GM18505 (cell line): ENCODE measurements around the gene ARRDC5.
"Not testable (repeated sequence)": the region's sequence is repeated elsewhere in the genome, so short reads cannot be mapped to it uniquely, and the experiment has no call there.

Experiments used
- ATAC-seq: cut with Tn5 transposase; IDR thresholded peaks from one replicate; pipeline ENCODE4 v1.9.1; 2021; ENCODE audit not compliant: unreplicated experiment
- POLR2A ChIP-seq: IDR thresholded peaks from 4 replicates; pipeline ENCODE4 v1.6.1; 2011; ENCODE audit warnings: borderline replicate concordance; ENCODE audit not compliant: insufficient read depth, insufficient read length; ENCODE audit errors: extremely low read depth

Gene ARRDC5

DNA sequence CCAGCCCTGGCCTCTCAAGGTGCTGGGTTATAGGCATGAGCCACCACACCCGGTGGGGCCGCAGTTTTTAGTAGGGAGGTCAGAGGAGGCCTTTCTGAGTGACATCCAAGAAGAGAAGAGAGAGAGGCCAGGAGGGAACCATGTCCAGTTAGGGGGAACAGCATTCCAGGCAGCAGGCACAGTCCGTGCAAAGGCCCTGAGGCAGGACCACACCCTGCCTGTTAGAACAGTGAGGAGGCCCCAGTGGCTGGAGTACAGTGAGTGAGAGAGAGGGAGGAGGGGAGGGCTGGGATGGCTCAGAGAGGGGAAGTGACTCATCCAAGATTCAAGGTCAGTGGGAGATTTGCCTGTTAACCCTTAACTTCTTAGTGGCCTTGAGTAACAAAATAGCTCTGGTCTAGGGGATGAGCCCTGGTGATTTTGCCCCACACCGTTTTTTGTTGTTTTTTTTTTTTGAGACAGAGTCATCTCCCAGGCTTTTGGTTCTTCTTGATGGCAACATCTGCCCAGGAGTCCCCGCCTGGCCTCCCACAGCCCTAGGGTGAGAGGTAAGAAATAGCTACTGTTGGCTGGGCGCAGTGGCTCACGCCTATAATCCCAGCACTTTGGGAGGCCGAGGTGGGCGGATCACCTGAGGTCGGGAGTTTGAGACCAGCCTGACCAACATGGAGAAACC is 32.5 kb downstream of the ARRDC5 start:
- ATAC-seq: no peak
- TF ChIP-seq POLR2A: no peak

DNA sequence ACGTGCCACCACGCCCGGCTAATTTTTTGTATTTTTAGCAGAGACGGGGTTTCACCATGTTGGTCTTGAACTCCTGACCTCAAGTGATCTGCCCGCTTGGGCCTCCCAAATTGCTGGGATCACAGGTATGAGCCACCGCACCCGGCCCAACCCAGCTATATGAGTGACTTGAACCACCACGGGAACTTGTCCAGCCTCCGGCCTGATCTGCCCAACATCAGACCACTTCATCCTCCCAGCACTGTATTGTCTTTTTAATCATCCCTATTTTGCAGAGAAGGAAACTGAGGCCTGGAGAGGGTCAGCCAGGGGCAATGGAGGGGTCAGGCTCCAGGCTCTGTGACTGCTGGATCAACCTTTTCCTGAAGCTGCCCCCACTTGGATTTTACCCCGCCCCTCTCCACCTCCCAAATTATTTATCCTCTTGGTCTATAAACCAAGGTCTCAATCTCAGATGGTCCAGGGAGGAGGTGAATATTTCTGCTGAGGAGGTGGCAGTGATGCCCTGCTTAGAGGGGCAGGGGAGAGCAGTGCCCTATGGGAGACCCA is 34.3 kb downstream of the ARRDC5 start:
- TF ChIP-seq POLR2A: no peak

DNA sequence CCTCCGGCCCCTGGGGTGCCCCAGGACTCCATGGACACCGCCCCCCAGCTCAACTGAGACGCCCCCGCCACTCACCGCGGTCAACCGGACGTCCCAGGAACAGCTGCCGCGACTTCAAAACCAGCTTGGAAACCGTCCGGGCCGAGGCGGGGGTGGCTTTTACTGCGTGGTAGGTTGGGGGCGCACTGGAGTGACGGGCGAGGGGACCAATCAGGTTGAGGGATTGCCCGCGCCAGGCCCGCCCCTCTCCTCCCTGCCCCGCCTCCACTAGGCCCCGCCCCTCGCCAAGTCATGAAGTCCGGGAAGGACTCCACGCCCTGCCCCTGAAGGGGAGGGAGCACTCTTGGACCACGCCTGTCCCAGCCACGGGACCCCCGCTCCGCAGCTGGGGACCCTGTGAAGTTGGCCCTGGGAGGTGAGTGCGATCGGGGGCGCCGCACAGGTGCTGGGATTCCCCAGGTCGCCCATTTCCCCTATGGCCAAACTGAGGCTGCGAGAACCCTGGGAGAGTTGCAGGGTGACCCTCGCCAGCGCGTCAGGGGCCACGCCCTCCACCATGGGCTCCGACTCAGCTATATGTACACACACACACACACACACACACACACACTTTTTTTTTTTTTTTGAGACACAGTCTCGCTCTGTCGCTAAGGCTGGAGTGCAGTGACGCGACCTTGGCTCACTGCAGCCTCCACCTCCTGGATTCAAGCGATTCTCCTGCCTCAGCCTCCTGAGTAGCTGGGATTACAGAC is 35.0 kb downstream of the ARRDC5 start, which contains the start of gene PLIN3:
Gene PLIN3, minus strand, starts transcription at position 134 of the 752 bp plus-strand sequence. CDS start 6,273 bp downstream, outside the sequence.
- peak; percentile 58 for ATAC-seq
- TF ChIP-seq POLR2A: peak; percentile 59

More for the DNA sequence above, 34.3 kb downstream of the ARRDC5 start:
- ATAC-seq: no peak

DNA sequence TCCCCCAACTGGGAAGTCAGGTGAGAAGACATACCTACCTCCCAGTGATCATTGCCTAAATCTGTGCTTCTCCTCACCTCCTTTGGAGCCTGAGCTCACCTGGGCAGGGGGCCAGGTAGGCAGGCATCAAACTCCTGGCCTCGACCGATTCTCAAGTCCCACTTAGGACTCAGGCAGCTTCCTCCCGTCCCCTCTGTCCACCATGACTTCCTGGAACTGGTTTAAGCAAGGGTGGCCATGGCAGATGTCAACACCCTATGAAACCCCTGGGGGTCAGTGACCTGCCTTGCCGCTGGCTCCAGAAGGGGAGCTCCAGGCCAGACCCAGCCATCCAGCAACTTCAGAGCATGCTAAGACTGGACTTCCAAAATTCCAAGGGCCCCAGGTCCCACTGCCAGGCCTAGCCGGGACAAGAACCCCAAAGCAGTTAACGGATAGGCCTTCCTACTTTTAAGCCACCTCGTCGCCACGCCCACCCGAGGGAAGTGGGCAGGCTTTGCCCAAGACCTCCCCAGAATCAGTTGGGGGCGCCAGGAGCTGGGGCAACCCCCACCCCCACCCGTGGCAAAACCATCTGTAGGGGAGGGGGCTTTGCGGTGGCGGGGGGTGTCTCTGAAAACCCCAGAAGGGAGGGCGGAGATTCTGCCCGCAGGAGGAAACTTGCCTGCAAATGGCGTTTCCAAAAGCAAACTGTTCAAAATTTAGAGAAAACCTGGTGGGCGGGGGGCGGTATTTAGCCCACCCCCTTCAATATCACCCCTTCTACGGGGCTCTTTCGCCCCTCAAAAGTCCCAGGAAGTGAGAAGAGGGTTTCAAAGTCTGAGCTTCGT is 35.9 kb downstream of the ARRDC5 start:
- TF ChIP-seq POLR2A: no peak
- no peak for ATAC-seq

DNA sequence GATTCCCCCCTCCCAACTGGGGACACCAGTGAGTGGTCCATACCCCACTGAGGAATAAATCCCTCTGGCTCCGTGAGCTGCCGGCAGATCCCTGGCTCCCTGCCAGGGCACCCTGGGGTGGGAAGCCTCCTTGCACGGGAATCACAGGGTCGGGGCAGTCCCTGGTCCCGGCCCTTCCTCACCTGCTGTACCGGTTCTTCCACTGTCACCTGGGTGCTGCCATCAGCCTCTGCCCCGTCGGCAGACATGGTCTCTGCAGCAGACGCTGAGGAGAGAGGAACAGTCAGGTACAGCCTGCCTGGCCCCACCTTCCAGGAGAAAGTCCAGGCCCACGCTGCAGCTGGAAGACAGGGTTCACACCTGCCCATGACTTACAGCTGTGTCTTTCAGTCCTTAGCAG is 41.5 kb downstream of the ARRDC5 start:
- no peak for ATAC-seq
- TF ChIP-seq POLR2A: no peak

DNA sequence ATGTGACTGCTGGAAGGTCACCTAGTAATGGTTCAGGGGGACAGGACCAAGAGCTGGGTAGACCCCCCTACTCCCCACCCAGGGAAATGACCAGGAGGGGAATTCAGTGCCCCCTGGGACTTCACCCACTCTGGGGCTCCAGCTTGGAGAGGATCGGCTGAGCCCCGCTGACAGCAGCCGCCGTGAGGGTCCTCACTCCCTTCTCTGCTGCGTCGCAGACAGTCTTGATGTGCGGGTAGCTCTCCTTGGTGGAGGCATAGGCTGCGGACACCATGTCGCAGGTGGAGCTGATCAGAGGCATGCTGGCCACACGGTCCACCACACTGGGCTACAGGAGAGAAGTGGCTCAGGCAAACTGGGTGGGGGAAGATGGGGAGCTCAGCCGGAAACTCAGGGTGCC is 43.0 kb downstream of the ARRDC5 start:
- no peak for ATAC-seq
- TF ChIP-seq POLR2A: no peak

DNA sequence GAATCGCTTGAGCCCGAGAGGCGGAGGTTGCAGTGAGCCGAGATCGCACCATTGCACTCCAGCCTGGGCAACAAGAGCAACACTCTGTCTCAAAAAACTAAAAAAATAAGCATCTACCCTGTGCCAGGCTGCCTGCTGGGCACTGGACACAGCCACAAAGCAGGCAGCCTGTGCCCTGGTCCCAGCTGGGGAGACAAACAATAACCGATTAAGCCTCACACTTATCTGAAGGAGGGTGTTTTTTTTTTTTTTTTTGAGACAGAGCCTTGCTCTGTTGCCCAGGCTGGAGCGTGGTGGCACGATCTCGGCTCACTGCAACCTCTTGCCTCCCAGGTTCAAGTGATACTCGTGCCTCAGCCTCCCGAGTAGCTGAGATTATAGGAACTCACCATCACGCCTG is 46.2 kb downstream of the ARRDC5 start:
- ATAC-seq: not testable (repeated sequence)

DNA sequence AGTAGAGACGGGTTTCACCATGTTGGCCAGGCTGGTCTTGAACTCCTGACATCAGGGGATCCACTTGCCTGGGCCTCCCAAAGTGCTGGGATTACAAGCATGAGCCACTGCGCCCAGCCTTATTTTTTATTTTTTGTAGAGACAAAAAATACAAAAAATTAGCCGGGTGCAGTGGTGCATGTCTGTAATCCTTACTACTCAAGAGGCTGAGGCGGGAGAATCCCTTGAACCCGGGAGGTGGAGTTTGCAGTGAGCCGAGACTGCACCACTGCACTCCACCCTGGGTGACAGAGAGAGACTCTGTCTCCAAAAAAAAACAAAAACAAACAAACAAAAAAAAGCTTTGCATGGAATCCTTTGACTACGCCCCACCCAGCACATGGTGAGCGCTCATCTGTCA is 49.2 kb downstream of the ARRDC5 start:
- ATAC-seq: not testable (repeated sequence)

DNA sequence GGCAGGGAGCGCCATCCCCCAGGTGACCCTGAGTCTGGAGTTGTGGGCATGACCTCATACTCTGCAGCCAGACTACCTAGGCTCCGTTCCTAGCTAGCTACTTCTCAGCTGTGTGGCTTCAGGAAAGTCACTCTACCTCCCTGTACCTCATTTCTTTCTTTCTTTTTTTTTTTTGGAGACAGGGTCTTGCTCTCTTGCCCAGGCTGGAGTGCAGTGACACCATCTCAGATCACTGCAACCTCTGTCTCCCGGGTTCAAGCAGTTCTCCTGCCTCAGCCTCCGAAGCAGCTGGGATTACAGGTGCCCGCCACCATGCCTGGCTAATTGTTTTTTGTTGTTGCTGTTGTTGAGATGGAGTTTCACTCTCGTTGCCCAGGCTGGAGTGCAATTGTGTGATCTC is 50.2 kb downstream of the ARRDC5 start:
- TF ChIP-seq POLR2A: no peak

DNA sequence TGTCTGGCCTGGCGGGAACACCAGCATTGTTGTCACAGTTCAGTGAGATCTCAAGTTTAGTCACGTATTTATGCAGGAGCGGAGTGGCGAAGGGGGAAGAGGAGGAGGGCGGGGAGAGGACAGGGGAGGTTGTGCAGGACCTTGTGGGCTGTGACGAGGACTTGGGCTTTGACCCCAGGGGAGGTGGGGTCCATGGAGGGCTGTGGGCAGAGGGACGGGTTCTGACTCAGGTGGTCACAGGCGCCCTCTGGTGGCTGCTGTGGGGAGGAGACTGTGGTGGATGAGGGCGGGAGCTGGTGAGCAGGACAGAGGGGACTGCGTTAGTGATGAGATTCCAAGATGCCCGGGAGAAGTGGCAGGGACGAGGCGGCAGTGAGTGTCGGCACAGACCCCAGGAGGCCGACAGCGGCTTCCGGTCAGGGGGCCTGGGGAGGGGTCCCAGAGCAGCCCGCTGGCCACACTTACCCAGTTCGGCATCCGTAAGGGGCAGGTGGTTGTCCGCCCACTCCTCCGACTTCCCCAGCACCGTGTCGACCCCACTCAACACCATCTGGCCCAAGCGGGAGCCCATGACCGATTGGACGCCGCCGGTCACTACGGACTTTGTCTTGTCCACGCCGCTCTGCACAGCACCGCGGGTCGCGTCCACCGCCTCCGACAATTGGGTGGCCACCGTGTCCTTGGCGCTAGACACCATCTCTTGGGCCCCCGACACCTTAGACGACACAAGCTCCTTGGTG is 51.0 kb downstream of the ARRDC5 start:
- TF ChIP-seq POLR2A: no peak
- no peak for ATAC-seq

More for the DNA sequence above, 50.2 kb downstream of the ARRDC5 start:
- ATAC-seq: no peak

DNA sequence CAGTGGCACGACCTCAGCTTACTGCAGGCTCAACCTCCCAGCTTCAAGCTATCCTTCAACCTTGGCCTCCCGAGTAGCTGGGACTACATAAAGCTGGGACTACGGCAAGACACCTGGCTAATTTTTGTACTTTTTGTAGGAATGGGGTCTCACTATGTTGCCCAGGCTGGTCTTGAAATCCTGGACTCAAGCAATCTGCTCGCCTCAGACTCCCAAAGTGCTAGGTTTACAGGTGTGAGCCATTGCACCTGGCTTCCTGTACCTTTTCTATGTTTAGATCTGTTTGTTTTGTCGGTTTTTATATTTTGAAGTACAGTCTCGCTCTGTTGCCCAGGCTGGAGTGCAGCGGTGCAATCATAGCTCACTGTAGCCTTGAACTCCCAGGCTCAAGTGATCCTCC is 53.7 kb downstream of the ARRDC5 start:
- no peak for ATAC-seq
- TF ChIP-seq POLR2A: no peak

DNA sequence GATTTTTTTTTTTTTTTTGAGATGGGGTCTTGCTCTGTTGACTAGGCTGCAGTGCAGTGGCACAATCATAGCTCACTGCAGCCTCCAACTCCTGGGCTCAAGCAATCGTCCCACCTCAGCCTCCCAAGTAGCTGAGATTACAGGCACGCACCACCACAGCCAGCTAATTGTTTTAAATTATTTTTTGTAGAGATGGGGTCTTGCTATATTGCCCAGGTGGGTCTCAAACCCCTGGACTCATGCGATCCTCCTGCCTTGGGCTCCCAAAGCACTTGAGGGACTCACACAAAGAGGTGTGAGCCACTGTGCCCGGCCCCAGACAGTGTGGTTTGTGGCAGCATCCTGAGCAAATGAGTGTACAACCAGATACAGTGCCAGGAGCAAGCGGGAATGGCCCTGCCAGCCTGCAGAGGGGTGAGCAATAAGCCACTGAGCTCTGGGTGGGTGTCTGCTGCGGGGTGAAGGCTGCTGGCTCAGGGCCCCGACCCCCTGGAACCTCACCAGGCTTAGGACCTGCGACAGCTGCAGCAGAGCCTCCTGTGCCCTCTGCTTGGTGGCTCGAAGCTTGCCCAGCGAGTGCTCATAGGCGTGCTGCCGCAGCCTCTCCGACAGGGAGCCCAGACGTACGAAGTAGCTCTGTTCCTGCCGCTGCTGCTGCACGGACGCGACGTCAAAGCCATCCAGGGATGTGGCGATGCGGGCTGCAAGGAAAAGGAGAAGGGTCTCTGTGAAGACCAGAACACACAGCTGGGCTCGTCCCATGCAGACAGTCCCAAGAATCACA is 55.3 kb downstream of the ARRDC5 start:
- no peak for TF ChIP-seq POLR2A
- no peak for ATAC-seq

DNA sequence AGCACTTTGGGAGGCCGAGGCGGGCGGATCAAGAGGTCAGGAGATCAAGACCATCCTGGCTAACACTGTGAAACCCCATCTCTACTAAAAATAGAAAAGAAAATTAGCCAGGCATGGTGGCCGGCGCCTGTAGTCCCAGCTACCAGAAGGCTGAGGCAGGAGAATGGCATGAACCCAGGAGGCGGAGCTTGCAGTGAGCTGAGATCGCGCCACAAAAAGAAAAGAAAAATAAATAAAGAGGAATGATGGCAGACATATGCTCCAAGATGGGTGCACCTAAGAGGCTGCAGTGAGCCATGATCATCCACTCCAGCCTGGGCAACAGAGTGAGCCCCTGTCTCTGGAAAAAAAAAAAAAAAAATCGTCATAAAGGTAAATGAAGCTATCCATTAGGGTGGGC is 56.7 kb downstream of the ARRDC5 start:
- ATAC-seq: not testable (repeated sequence)
